H1 (cell line): Measurements from ENCODE around the gene AKT1.

Source experiments
- CEBPB ChIP-seq: IDR thresholded peaks from 2 replicates; pipeline ENCODE4 v1.6.1; 2012; ENCODE audit warnings: low read depth, low read length
- CTCF ChIP-seq, 3 experiments: IDR thresholded peaks; 1 replicate in 2 of 3; 2 replicates in 1 of 3; pipeline versions ENCODE4 v1.5.1 to v1.6.1; 2011; ENCODE audit warnings: low read length in 3 of 3, mild to moderate bottlenecking in 3 of 3, inconsistent platforms in 2 of 3, low read depth in 1 of 3, moderate library complexity in 1 of 3; ENCODE audit not compliant: insufficient read depth in 1 of 3; ENCODE audit errors: control extremely low read depth in 1 of 3
- EZH2 ChIP-seq: fragments of 200-600 bp; sonication (generic); IDR thresholded peaks from 2 replicates; pipeline ENCODE4 v1.7.1; 2012; ENCODE audit warnings: low read depth, mild to moderate bottlenecking, moderate library complexity, low read length, inconsistent platforms; ENCODE audit not compliant: severe bottlenecking
- POLR2A ChIP-seq, 2 experiments: IDR thresholded peaks; 1 replicate in 1 of 2; 2 replicates in 1 of 2; pipeline ENCODE4 v1.6.1; 2011; ENCODE audit warnings: low read depth in 2 of 2, low read length in 2 of 2, mild to moderate bottlenecking in 2 of 2; ENCODE audit errors: control extremely low read depth in 1 of 2
- POLR2AphosphoS5 ChIP-seq: IDR thresholded peaks from 2 replicates; pipeline ENCODE4 v1.6.1; 2011; ENCODE audit warnings: low read depth, low read length
- RNF2 ChIP-seq: fragments of 200-900, 300-1000 bp; sonication (generic); IDR thresholded peaks from 2 replicates; pipeline ENCODE4 v1.7.1; 2016; ENCODE audit warnings: borderline replicate concordance, low read depth, mild to moderate bottlenecking, antibody characterized with exemption, low read length; ENCODE audit not compliant: poor library complexity, severe bottlenecking; ENCODE audit errors: missing control alignments
- SIN3A ChIP-seq, 2 experiments: IDR thresholded peaks in 1 of 2; conservative IDR thresholded peaks in 1 of 2; 2 replicates each; pipeline ENCODE4 v1.6.1; 2011 to 2012; ENCODE audit warnings: low read length in 2 of 2, improper control_type of control experiment in 1 of 2, low read depth in 1 of 2, mild to moderate bottlenecking in 1 of 2
- SIRT6 ChIP-seq: IDR thresholded peaks from one replicate; pipeline ENCODE4 v1.7.1; 2012; ENCODE audit warnings: low read length, inconsistent platforms
- SP1 ChIP-seq: IDR thresholded peaks from 2 replicates; pipeline ENCODE4 v1.6.1; 2011; ENCODE audit warnings: low read depth, low read length

- no peak for TF ChIP-seq EZH2
- no peak for TF ChIP-seq CTCF (IDR thresholded peaks at IDR 0.05; ENCODE audit: control extremely low read depth in 1 of 3, insufficient read depth in 1 of 3, low read depth in 1 of 3, low read length in 3 of 3)
- TF ChIP-seq RNF2 = no peak
- TF ChIP-seq SIRT6 = no peak
- TF ChIP-seq SIN3A (conservative IDR thresholded peaks at IDR 0.05 in 1 of 2, IDR thresholded peaks at IDR 0.05 in 1 of 2; ENCODE audit: low read depth in 1 of 2, low read length in 2 of 2) = no peak
- TF ChIP-seq POLR2AphosphoS5 = no peak
- no peak for TF ChIP-seq SP1
- no peak for TF ChIP-seq CEBPB
- no peak for TF ChIP-seq POLR2A (IDR thresholded peaks at IDR 0.05; ENCODE audit: control extremely low read depth in 1 of 2, low read depth in 2 of 2, low read length in 2 of 2)
Observed at GRCh38 chr14:104817930-104818713, 22.6 kb upstream of the AKT1 start.
